ENCODE results near the gene LCE2D.
"Not testable (repeated sequence)": the region's sequence is repeated elsewhere in the genome, so short reads cannot be mapped to it uniquely, and the experiment has no call there.

Gene LCE2D

GRCh38 chr1:152667648-152668047 lies 4.5 kb downstream of the LCE2D start:
- no peak for TF ChIP-seq POLR2A (IDR thresholded peaks at IDR 0.05; ENCODE audit: low read depth, low read length)
- no peak for FAIRE-seq
- no peak for DNase-seq (ENCODE audit: insufficient read length, low spot score)

GRCh38 chr1:152673016-152673415 lies 9.8 kb downstream of the LCE2D start:
- FAIRE-seq = no peak
- DNase-seq (ENCODE audit: insufficient read length, low spot score) = no peak
- no peak for TF ChIP-seq POLR2A (IDR thresholded peaks at IDR 0.05; ENCODE audit: low read depth, low read length)

GRCh38 chr1:152674983-152675382 lies 11.8 kb downstream of the LCE2D start, which contains the start of gene LCE2C:
Gene LCE2C, plus strand, starts transcription at chr1:152675279. Its CDS starts 737 bp downstream, at chr1:152676016.
- FAIRE-seq; DNase-seq (ENCODE audit: insufficient read length, low spot score): not testable (repeated sequence)

- no peak for DNase-seq (ENCODE audit: insufficient read length, low spot score)
- no peak for FAIRE-seq
- no peak for TF ChIP-seq POLR2A (IDR thresholded peaks at IDR 0.05; ENCODE audit: low read depth, low read length)
Observed at GRCh38 chr1:152679459-152679858, 16.3 kb downstream of the LCE2D start.

GRCh38 chr1:152681616-152682015 lies 18.4 kb downstream of the LCE2D start:
- TF ChIP-seq POLR2A (IDR thresholded peaks at IDR 0.05; ENCODE audit: low read depth, low read length) = no peak
- no peak for DNase-seq (ENCODE audit: insufficient read length, low spot score)
- FAIRE-seq = no peak

GRCh38 chr1:152683846-152684245 lies 20.7 kb downstream of the LCE2D start:
- no peak for DNase-seq (ENCODE audit: insufficient read length, low spot score)
- no peak for FAIRE-seq
- no peak for TF ChIP-seq POLR2A (IDR thresholded peaks at IDR 0.05; ENCODE audit: low read depth, low read length)

GRCh38 chr1:152685823-152686222 lies 22.6 kb downstream of the LCE2D start, which contains the start of gene LCE2B:
Gene LCE2B, plus strand, starts transcription at chr1:152686123. Its CDS starts 721 bp downstream, at chr1:152686844.
- not testable (repeated sequence) for FAIRE-seq; DNase-seq (ENCODE audit: insufficient read length, low spot score)

GRCh38 chr1:152697701-152698600 lies 34.8 kb downstream of the LCE2D start, which contains the start of gene LCE2A:
Gene LCE2A, plus strand, starts transcription at chr1:152698345. Its CDS starts 557 bp downstream, at chr1:152698902.
- TF ChIP-seq POLR2A (IDR thresholded peaks at IDR 0.05; ENCODE audit: low read depth, low read length) = no peak
- DNase-seq (ENCODE audit: insufficient read length, low spot score) (no peak), FAIRE-seq (no peak)

GRCh38 chr1:152699746-152700145 lies 36.6 kb downstream of the LCE2D start:
- no peak for TF ChIP-seq POLR2A (IDR thresholded peaks at IDR 0.05; ENCODE audit: low read depth, low read length)
- DNase-seq (ENCODE audit: insufficient read length, low spot score) (no peak), FAIRE-seq (no peak)

GRCh38 chr1:152707860-152708259 lies 44.7 kb downstream of the LCE2D start, which contains the start of gene LCE4A:
Gene LCE4A, plus strand, starts transcription at chr1:152708160. Its CDS starts 916 bp downstream, at chr1:152709076.
- no peak for FAIRE-seq

More at GRCh38 chr1:152707860-152708259, 44.7 kb downstream of the LCE2D start, which contains the start of gene LCE4A:
- no peak for TF ChIP-seq POLR2A (IDR thresholded peaks at IDR 0.05; ENCODE audit: low read depth, low read length)
- no peak for DNase-seq (ENCODE audit: insufficient read length, low spot score)

Measured in H54 (cell line).